Activated CD4-positive, alpha-beta T cell treated with anti-CD3 and anti-CD28 coated beads, Interleukin-2, Interleukin-6, amounts not matched to agents 100 ng/mL and 50 ng/mL, durations not matched to agents 16 hours and 8 hours (primary cell): Measurements from ENCODE around the gene SP9.
"Not testable (repeated sequence)": the region's sequence is repeated elsewhere in the genome, so short reads cannot be mapped to it uniquely, and the experiment has no call there.

Experiments
- DNase-seq: peaks from one replicate; pipeline ENCODE4 v3.0.0-alpha.2; 2020

SP9 gene

DNA sequence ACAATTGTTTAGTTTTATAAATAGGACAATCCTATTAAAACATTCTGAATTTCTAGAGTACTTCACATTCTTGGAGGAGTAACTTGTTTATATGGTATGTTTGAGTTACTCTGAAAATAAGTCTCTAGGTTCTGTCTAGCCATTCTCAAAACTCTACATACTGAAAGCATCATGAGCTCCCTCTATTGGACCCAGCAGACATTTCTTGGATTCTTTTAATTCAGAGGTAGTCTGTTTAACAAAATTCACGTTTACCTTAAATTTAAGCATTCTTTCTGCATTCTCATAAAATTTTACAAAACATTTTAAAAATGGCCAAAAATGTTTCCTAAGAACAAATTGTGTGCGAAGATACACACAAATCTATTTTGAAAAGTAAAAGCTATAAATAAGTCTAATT is 15.3 kb downstream of the SP9 start:
- DNase-seq = no peak

DNA sequence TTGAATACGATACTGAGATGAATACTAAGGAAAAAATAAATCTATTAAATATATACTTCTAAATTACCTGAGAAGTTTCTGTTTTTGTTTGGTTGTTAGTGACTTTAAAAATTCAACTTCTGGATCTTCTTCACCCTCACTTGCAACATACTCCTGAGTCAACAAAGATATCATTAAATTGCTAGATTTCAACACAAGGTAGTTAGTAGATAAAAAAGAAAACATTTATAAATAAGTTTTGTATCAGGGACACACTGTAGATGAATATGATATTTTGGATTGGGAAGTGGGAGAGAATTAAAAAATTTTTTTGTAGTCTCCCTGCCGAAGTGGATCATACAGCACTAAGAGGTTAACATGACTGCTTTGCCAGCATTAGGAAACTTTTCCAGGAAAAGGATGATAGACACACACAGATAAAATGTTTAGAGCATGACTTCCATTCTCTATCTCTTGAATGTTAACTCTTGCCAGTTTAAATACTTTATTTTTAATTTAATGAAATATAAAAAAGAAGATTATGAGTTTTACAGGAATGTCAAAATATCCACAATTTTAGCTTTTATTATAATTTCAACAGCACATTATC is 15.9 kb downstream of the SP9 start:
- no peak for DNase-seq

DNA sequence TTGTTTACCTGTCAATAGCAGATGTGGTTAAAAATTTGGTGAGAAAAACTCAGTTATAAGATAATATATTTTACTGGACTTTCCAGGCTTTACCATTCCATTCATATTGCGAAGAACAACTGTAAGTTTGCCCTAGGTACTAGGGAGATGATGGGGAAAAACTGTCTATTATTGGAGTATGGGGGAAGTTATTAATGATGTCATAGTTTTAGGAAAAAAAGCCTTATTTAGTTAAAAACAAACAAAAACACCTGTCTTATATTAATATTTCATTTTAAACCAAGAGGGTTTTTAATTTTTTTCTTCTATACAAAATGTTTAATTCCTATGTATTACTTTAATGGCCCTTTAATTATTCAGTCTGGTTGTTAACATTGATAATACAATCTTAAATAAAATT is 18.2 kb downstream of the SP9 start:
- DNase-seq = no peak

DNA sequence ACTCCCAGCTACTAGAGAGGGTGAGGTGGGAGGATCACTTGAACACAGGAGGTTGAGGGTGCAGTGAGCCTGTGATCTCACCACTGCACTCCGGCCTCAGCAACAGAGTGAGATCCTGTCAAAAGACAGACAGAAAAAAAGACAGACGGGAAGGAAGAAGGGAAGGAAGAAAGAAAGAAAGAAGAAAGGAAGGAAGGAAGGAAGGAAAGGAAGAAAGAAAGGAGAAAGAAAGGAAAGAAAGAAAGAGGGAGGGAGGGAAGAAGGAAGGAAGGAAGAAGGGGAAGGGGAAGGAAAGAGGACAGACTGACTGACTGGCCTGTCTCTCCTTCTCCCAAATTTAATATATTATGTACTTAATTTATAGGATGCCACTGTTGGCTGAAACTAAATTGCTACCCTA is 21.6 kb downstream of the SP9 start:
- no peak for DNase-seq

DNA sequence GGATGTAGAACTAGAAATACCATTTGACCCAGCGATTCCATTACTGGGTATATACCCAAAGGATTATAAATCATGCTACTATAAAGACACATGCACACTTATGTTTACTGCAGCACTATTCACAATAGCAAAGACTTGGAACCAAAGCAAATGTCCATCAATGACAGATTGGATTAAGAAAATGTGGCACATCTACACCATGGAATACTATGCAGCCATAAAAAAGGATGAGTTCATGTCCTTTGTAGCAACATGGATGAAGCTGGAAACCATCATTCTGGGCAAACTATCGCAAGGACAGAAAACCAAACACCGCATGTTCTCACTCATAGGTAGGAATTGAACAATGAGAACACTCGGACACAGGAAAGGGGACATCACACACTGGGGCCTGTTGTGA is 24.9 kb downstream of the SP9 start:
- DNase-seq = not testable (repeated sequence)

DNA sequence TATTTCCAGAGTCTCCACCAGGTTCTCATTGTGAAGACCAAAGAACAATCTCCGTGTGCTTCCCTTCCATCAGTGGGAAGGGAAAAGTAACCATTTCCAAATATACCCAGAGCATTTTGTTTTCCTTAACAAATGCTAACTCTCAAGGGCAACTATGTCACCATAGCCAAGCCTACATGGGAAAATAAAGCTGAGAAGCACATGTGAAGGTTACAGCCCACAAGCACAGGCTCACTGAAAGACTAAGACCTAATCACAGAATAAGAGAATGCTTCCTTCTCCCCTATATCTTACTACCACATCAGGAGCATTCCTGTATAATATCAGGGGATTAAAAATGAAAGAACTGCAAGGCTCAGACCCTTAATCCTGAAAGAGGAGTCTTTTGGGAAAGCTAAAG is 28.2 kb downstream of the SP9 start:
- no peak for DNase-seq

DNA sequence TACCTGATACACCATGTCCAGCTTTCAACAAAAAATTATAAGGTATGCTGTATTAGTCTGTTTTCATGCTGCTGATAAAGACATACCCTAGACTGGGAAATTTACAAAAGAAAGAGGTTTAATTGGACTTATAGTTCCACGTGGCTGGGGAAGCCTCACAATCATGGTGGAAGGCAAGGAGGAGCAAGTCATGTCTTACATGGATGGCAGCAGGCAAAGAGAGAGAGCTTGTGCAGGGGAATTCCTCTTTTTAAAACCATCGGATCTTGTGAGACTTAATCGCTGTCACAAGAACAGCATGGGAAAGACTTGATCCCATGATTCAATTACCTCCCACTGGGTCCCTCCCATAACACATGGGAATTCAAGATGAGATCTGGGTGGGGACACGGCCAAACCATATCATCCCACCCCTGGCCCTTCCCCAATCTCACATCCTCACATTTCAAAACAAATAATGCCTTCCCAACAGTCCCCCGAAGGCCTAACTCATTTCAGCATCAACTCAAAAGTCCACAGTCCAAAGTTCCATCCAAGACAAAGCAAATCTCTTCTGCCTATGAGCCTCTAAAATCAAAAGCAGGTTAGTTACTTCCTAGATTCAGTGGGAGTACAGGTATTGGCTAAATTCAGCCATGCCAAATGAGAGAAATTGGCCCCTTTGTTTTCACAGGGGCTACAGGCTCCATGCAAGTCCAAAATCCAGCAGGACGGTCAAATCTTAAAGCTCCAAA is 28.9 kb downstream of the SP9 start:
- DNase-seq = not testable (repeated sequence)

DNA sequence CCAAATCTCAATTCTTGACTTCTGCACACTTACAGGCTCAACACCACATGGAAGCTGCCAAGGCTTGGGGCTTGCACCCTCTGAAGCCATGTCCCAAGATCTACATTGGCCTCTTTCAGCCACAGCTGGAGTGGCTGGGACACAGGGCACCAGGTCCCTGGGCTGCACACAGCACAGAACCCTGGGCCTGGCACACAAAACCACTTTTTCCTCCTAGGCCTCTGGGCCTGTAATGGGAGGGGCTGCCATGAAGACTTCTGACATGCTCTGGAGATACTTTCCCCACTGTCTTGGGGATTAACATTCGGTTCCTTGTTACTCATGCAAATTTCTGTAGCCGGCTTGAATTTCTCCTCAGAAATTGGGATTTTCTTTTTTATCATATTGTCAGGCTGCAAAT is 29.9 kb downstream of the SP9 start:
- no peak for DNase-seq

DNA sequence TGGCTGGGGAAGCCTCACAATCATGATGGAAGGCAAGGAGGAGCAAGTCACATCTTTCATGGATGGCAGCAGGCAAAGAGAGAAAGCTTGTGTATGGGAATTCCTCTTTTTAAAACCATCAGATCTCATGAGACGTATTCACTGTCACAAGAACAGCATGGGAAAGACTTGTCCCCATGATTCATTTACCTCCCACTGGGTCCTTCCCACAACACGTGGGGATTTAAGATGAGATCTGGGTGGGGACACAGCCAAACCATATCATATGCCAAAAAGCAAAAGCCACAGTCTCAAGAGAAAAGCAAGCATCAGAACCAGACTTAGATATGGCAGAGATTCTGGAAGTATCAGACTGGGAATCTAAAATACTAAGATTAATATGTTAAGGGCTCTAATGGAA is 30.8 kb downstream of the SP9 start:
- no peak for DNase-seq

DNA sequence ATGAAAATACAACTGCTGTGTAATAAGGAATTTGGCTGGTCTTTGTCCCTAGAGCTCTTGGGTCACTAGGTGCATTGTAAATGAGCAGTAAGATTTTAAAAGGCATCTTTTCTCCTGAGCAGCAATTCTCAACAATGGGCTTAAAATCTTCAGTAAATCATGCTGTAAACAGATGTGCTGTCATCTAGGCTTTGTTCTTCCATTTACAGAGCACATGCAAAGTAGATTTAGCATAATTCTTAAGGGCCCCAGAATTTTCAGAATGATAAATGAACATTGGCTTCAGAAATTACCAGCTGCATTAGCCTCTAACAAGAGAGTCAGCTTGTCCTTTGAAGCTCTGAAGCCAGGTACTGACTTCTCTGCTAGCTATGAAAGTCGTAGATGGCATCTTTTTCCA is 33.9 kb downstream of the SP9 start:
- DNase-seq = no peak

DNA sequence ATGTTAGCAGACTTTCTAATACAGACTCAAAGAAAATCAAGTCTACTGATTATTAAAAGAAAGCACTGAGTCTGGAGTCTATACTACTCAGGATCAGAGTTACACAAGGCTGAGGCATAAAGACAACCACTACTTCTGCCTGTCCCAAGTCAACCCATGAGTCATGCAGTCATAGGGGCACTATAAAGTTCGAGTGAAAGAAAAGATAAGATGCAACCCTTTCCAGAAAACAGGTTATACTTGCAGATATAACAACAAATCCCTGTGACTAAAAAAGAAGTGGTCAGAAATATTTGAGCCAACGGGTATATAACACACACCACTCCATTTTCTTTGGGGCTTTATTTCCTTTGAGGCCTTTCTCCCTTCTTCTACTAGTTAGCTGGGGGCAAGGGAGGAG is 42.2 kb downstream of the SP9 start:
- DNase-seq = no peak

DNA sequence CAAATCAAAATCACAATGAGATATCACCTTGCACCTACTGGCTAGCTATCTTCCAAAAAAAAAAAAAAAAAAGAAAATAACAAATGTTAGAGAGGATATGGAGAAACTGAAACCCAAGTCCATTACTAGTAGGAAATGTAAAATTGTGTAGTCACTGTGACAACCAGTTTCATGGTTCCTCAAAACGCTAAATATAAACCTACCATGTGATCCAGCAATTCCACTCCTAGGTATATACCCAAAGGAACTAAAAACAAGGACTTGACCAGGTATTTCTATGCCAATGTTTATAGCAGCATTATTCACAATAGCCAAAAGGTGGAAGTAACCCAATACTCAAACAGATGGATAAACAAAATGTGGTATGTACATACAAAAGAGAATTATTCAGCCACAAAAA is 49.0 kb downstream of the SP9 start:
- DNase-seq = no peak

DNA sequence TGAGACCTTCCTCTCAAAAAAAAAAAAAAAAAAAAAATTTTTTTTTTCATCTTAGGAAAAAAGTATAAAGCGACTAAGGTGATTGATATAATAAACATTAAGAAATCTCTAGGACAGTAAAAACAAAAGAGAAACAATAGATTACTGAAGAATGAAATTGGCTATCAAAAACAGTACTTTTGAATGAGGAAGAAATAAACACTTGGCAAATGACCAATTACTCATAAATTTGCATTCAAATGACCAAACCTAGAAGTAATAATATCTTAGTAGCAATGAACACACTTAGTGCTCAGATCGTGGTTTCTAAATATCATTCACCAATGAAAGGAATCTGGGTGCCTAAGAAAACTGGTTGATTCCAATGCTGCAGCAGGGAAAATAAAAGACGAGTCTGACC is 50.4 kb downstream of the SP9 start:
- DNase-seq = no peak
